Endothelial cell of umbilical vein (primary cell): ENCODE data around the gene COX8A.

Experiments
- MYC ChIP-seq: IDR thresholded peaks from one replicate; pipeline ENCODE4 v1.6.1; 2011; ENCODE audit warnings: mild to moderate bottlenecking, low read depth, low read length
- POLR2A ChIP-seq: IDR thresholded peaks from 2 replicates; pipeline ENCODE4 v1.6.1; 2012; ENCODE audit warnings: low read depth, mild to moderate bottlenecking, control low read depth, low read length
- POLR2AphosphoS5 ChIP-seq: IDR thresholded peaks from 2 replicates; pipeline ENCODE4 v1.6.1; 2012; ENCODE audit warnings: low read depth, mild to moderate bottlenecking, control low read depth, low read length, moderate library complexity; ENCODE audit not compliant: insufficient read depth
- TF ChIP-seq, protein P1 (sequence below), 2 donors: IDR thresholded peaks; 1 replicate in 1 of 2; 2 replicates in 1 of 2; pipeline ENCODE4 v1.5.1; 2011; ENCODE audit warnings: low read length in 2 of 2, mild to moderate bottlenecking in 2 of 2, moderate library complexity in 2 of 2, control low read depth in 1 of 2, inconsistent platforms in 1 of 2, low read depth in 1 of 2; ENCODE audit not compliant: insufficient read depth in 1 of 2; ENCODE audit errors: extremely low read depth in 1 of 2

GRCh38 chr11:63931045-63931444 is 43.4 kb upstream of the COX8A start:
- TF ChIP-seq, protein P1, sequence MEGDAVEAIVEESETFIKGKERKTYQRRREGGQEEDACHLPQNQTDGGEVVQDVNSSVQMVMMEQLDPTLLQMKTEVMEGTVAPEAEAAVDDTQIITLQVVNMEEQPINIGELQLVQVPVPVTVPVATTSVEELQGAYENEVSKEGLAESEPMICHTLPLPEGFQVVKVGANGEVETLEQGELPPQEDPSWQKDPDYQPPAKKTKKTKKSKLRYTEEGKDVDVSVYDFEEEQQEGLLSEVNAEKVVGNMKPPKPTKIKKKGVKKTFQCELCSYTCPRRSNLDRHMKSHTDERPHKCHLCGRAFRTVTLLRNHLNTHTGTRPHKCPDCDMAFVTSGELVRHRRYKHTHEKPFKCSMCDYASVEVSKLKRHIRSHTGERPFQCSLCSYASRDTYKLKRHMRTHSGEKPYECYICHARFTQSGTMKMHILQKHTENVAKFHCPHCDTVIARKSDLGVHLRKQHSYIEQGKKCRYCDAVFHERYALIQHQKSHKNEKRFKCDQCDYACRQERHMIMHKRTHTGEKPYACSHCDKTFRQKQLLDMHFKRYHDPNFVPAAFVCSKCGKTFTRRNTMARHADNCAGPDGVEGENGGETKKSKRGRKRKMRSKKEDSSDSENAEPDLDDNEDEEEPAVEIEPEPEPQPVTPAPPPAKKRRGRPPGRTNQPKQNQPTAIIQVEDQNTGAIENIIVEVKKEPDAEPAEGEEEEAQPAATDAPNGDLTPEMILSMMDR (IDR thresholded peaks at IDR 0.05; ENCODE audit: extremely low read depth in 1 of 2, insufficient read depth in 1 of 2, low read depth in 1 of 2, low read length in 2 of 2), result no peak
- TF ChIP-seq POLR2AphosphoS5 (no peak), MYC (no peak), POLR2A (no peak)
